GF-D8 (cell line): ENCODE data around the gene SRSF8.

ENCODE experiments used
- DNase-seq: peaks from one replicate; lab custom pipeline; 2025; lab: John Stamatoyannopoulos, UW

SRSF8 gene

GRCh38 chr11:95068549-95068948, 1.8 kb downstream of the SRSF8 start:
- DNase-seq = no peak

- DNase-seq = no peak
These were observed 3.8 kb downstream of the SRSF8 start for GRCh38 chr11:95070471-95070870.

GRCh38 chr11:95072948-95073347, 6.2 kb downstream of the SRSF8 start:
- DNase-seq = no peak

GRCh38 chr11:95074792-95075563, 8.3 kb downstream of the SRSF8 start:
- no peak for DNase-seq

GRCh38 chr11:95076416-95076815, 9.7 kb downstream of the SRSF8 start:
- DNase-seq = no peak

- no peak for DNase-seq
These were observed 10.3 kb downstream of the SRSF8 start for GRCh38 chr11:95076981-95077380.

GRCh38 chr11:95078526-95078925, 11.8 kb downstream of the SRSF8 start:
- DNase-seq = no peak

GRCh38 chr11:95081010-95081409, 14.3 kb downstream of the SRSF8 start:
- DNase-seq = no peak

GRCh38 chr11:95081412-95081811, 14.7 kb downstream of the SRSF8 start:
- DNase-seq = no peak

GRCh38 chr11:95082576-95083001, 15.9 kb downstream of the SRSF8 start:
- no peak for DNase-seq

GRCh38 chr11:95084509-95084908, 17.8 kb downstream of the SRSF8 start:
- no peak for DNase-seq

GRCh38 chr11:95085117-95085816, 18.5 kb downstream of the SRSF8 start:
- DNase-seq = no peak

- no peak for DNase-seq
These were observed 19.4 kb downstream of the SRSF8 start for GRCh38 chr11:95086151-95086550.

GRCh38 chr11:95086836-95087570, 20.3 kb downstream of the SRSF8 start:
- DNase-seq = no peak

GRCh38 chr11:95088946-95089619, 22.4 kb downstream of the SRSF8 start:
- no peak for DNase-seq

- no peak for DNase-seq
These were observed 23.2 kb downstream of the SRSF8 start, which contains the start of gene ENDOD1 for GRCh38 chr11:95089620-95090542. ENDOD1 (plus strand) TSS chr11:95089846; CDS start chr11:95089928, 82 bp downstream.

GRCh38 chr11:95091663-95092180, 25.0 kb downstream of the SRSF8 start:
- no peak for DNase-seq

- no peak for DNase-seq
These were observed 26.0 kb downstream of the SRSF8 start for GRCh38 chr11:95092549-95093324.

GRCh38 chr11:95093548-95093947, 26.8 kb downstream of the SRSF8 start:
- DNase-seq = no peak
